GM12878 (cell line): ENCODE results near the gene EBLN1. TPM values are rescaled to one million over a fixed set of nuclear protein-coding genes. Genes with fewer than 3 reads are reported as not detected.

Experiments used
- ATAC-seq: fragments of 200-7000 bp; cut with Tn5 transposase; 3 replicates; pipeline ENCODE4 v1.9.1; 2020; ENCODE audit warnings: mild to moderate bottlenecking, moderate library complexity
- BruUV-seq: library from RNA; stranded (reverse); fragments of 400-500 nt; replicated peaks from 2 replicates; lab custom pipeline; 2021; lab: Mats Ljungman, UMichigan
- CTCF ChIA-PET: fragments of 300-600 bp; sonication (Branson Sonifier 250); formaldehyde crosslinking; extraction: SDS; loops from one replicate; lab custom pipeline; 2021; ENCODE audit warnings: inconsistent platforms; lab: Yijun Ruan, JAX
- POLR2A ChIA-PET: fragments of 350-600 bp; formaldehyde crosslinking; extraction: SDS; loops from one replicate; lab custom pipeline; 2021; ENCODE audit warnings: inconsistent platforms; lab: Charles Lee
- RAD21 ChIA-PET: fragments of 300-600 bp; sonication (Branson Sonifier 250); formaldehyde crosslinking; loops from one replicate; lab custom pipeline; 2023; ENCODE audit warnings: antibody characterized with exemption; ENCODE audit not compliant: unreplicated experiment; lab: Charles Lee
- SMC1A ChIA-PET: fragments of 300-600 bp; sonication (Branson Sonifier 250); formaldehyde crosslinking; loops from one replicate; lab custom pipeline; 2023; ENCODE audit not compliant: unreplicated experiment, uncharacterized antibody; lab: Charles Lee
- DNase-seq: peaks from one replicate; pipeline ENCODE4 v3.0.0-alpha.2; 2011; ENCODE audit warnings: low read depth, low spot score
- FAIRE-seq: peaks from 3 replicates; lab custom pipeline; 2011; peaks lifted over from hg19 to GRCh38; lab: Jason Lieb, UNC
- H2AFZ ChIP-seq: 2 replicates; pipeline ENCODE4 v1.6.0; 2011; ENCODE audit warnings: low read depth, low read length, control low read depth; ENCODE audit not compliant: control insufficient read depth
- H3K27ac ChIP-seq: 2 replicates; pipeline ENCODE4 v1.5.1; 2011; ENCODE audit warnings: control low read depth; ENCODE audit not compliant: control insufficient read depth, insufficient read depth
- H3K27me3 ChIP-seq, 2 experiments: replicated peaks in 1 of 2; 2 replicates each; pipeline versions ENCODE4 v1.6.0 to v1.6.1; 2011; ENCODE audit warnings: low read length in 1 of 2; ENCODE audit not compliant: control insufficient read depth in 2 of 2, insufficient read depth in 2 of 2
- H3K36me3 ChIP-seq, 2 experiments: 2 replicates each; pipeline ENCODE4 v1.5.1; 2011; ENCODE audit warnings: low read length in 1 of 2; ENCODE audit not compliant: control insufficient read depth in 2 of 2, insufficient read depth in 2 of 2
- H3K4me1 ChIP-seq: 2 replicates; pipeline ENCODE4 v1.6.1; 2011; ENCODE audit warnings: mild to moderate bottlenecking, low read length, moderate library complexity, mixed read lengths; ENCODE audit not compliant: control insufficient read depth, insufficient read depth
- H3K4me2 ChIP-seq: 2 replicates; pipeline ENCODE4 v1.6.0; 2011; ENCODE audit warnings: control low read depth; ENCODE audit not compliant: control insufficient read depth, insufficient read depth
- H3K4me3 ChIP-seq: fragments of 200-600 bp; sonication (generic); 2 replicates; pipeline ENCODE4 v1.5.1; 2016
- H3K79me2 ChIP-seq: 2 replicates; pipeline ENCODE4 v1.6.0; 2011; ENCODE audit warnings: low read length; ENCODE audit not compliant: control insufficient read depth, insufficient read depth
- H3K9ac ChIP-seq: 2 replicates; pipeline ENCODE4 v1.8.0; 2011; ENCODE audit warnings: low read length, control low read depth, mixed read lengths; ENCODE audit not compliant: control insufficient read depth, insufficient read depth
- H3K9me3 ChIP-seq: replicated peaks from 3 replicates; pipeline ENCODE4 v1.5.1; 2011; ENCODE audit warnings: mild to moderate bottlenecking, low read length; ENCODE audit not compliant: control insufficient read depth, insufficient read depth
- H4K20me1 ChIP-seq: 2 replicates; pipeline ENCODE4 v1.6.0; 2011; ENCODE audit not compliant: control insufficient read depth, insufficient read depth
- CBFB ChIP-seq: IDR thresholded peaks from 2 replicates; pipeline ENCODE4 v1.6.1; 2016; ENCODE audit warnings: antibody characterized with exemption, low read depth
- CREB1 ChIP-seq: IDR thresholded peaks from 2 replicates; pipeline ENCODE4 v1.6.1; 2012; ENCODE audit warnings: low read depth, mild to moderate bottlenecking, inconsistent platforms
- KLF5 ChIP-seq: fragments of 450-650 bp; IDR thresholded peaks from 2 replicates; pipeline ENCODE4 v1.6.1; 2014; ENCODE audit warnings: mild to moderate bottlenecking; ENCODE audit not compliant: partially characterized antibody
- MEF2A ChIP-seq: IDR thresholded peaks from 2 replicates; pipeline ENCODE4 v1.6.1; 2011; ENCODE audit warnings: low read depth, mild to moderate bottlenecking, low read length, moderate library complexity; ENCODE audit not compliant: insufficient read depth
- NFYB ChIP-seq: IDR thresholded peaks from 2 replicates; pipeline ENCODE4 v1.6.1; 2011; ENCODE audit warnings: low read depth, mild to moderate bottlenecking, low read length, improper control_type of control experiment, moderate library complexity; ENCODE audit not compliant: insufficient read depth
- SMAD5 ChIP-seq: IDR thresholded peaks from 2 replicates; pipeline ENCODE4 v1.6.1; 2016; ENCODE audit warnings: antibody characterized with exemption, low read depth
- ZNF207 ChIP-seq: fragments of 450-650 bp; IDR thresholded peaks from 2 replicates; pipeline ENCODE4 v1.6.1; 2014; ENCODE audit warnings: antibody characterized with exemption, mild to moderate bottlenecking, borderline replicate concordance
- WGBS: methylation state at CpG from one replicate; pipeline ENCODE4 v1.1.6; 2016; ENCODE audit warnings: low lambda C conversion rate; ENCODE audit not compliant: insufficient replicate concordance, insufficient coverage; ENCODE audit errors: missing lambda C conversion rate; 5-methylcytosine and 5-hydroxymethylcytosine counted together
- in situ Hi-C: fragments of 300-500 bp; cut with MboI; formaldehyde crosslinking; loops from 9 replicates; pipeline ENCODE4 v1.14.3; 2018; ENCODE audit warnings: mixed read lengths
- intact Hi-C: fragments of 100-400 bp; cut with micrococcal nuclease; formaldehyde crosslinking; loops from one replicate; pipeline ENCODE4 v1.14.2; 2022; ENCODE audit not compliant: unreplicated experiment
- polyA plus RNA-seq, 11 experiments: library from polyadenylated mRNA; depleted of rRNA in 4 of 11; unstranded in 6 of 11; stranded (reverse) in 5 of 11; fragments of >200 nt; fragmentation: Nextera tagmentation in 4 of 11; fragmentation: Illumina TruSeq in 1 of 11; extraction: Ambion mirVana in 4 of 11; extraction: Trizol in 1 of 11; gene quantifications; 1 replicate in 1 of 11; 2 replicates in 10 of 11; pipeline versions ENCODE4 v1.2.1 to v1.2.3, GENCODE V29; 2011 to 2016; ENCODE audit warnings: inconsistent platforms in 2 of 11, missing spikeins in 2 of 11, low read depth in 1 of 11
- total RNA-seq, 4 experiments: library from RNA; depleted of rRNA in 3 of 4; stranded (reverse); fragments of >200 nt in 3 of 4; fragmentation: Illumina TruSeq in 1 of 4; extraction: Trizol in 1 of 4; gene quantifications; 2 replicates each; pipeline versions ENCODE4 v1.2.1 to v1.2.3, GENCODE V29; 2013 to 2021

Gene EBLN1
- total and polyA plus RNA-seq, 10 of the 15 experiments (the other 5 are each of a cell fraction or from before 2014, with no cell fraction given) = not detected

GRCh38 chr10:22230158-22230833 is 12.5 kb upstream of the EBLN1 start:
- peaks cover 7% of the 10 kb centered on the region; the same call in 1 of the 2 replicates for H3K4me1 ChIP-seq
- intact Hi-C loops (no loop called here), in situ Hi-C loops (no loop called here)
- H3K27ac ChIP-seq = no peak overlapping the region
- peak overlapping the region; percentile 36 for H3K9ac ChIP-seq
- no peaks in the 10 kb centered on the region; a peak in 1 of 4 replicates for H3K27me3 ChIP-seq
- peak overlapping the region; percentile 68 for H3K4me3 ChIP-seq
- H2AFZ ChIP-seq = peak overlapping the region; percentile 85
- 2% methylated on average over 20 of the region's 20 CpGs for WGBS
- no peak for FAIRE-seq
- no peak for DNase-seq
- peak overlapping the region; percentile 77 for H3K4me2 ChIP-seq
- no peaks in the 10 kb centered on the region for H3K36me3 ChIP-seq
- H3K9me3 ChIP-seq = no peaks in the 10 kb centered on the region
- H3K79me2 ChIP-seq = no peaks in the 10 kb centered on the region
- H4K20me1 ChIP-seq = no peaks in the 10 kb centered on the region
- no peak for TF ChIP-seq CBFB
- TF ChIP-seq ZNF207 = no peak
- TF ChIP-seq SMAD5 = no peak
- peak; percentile 53 for TF ChIP-seq NFYB
- no peak for TF ChIP-seq MEF2A
- no peak for TF ChIP-seq KLF5
- 0 out of 2 replicates have a peak, but pooled peaks have one; percentile 34 for TF ChIP-seq CREB1
- POLR2A ChIA-PET = interaction anchor here (2.6 kb wide), 1 partner anchor 86 kb away, joined by 11 read pairs; the partner anchor contains the start of gene COMMD3
- CTCF ChIA-PET = interaction anchor here (1.0 to 2.5 kb wide), 4 partner anchors 13 to 757 kb away, joined by 3 to 8 read pairs (median 4); no protein-coding TSS in a partner anchor
- SMC1A ChIA-PET = interaction anchor here (0.5 to 1.2 kb wide), 6 partner anchors 86 to 268 kb away, joined by 3 to 6 read pairs (median 3); partner anchors contain the start of gene COMMD3
- peak; percentile 43 for ATAC-seq
- no TSS peak for BruUV-seq
- RAD21 ChIA-PET = interaction anchor here (1.9 kb wide), 1 partner anchor 86 kb away, joined by 13 read pairs; the partner anchor contains the start of gene COMMD3
